GM12878 (cell line): ENCODE data around the gene WDR72. TPM values are rescaled to one million over a fixed set of nuclear protein-coding genes. Genes with fewer than 3 reads are reported as not detected.

Source experiments
- ATAC-seq: fragments of 200-7000 bp; cut with Tn5 transposase; 3 replicates; pipeline ENCODE4 v1.9.1; 2020; ENCODE audit warnings: mild to moderate bottlenecking, moderate library complexity
- BruUV-seq: library from RNA; stranded (reverse); fragments of 400-500 nt; replicated peaks from 2 replicates; lab custom pipeline; 2021; lab: Mats Ljungman, UMichigan
- CTCF ChIA-PET: fragments of 300-600 bp; sonication (Branson Sonifier 250); formaldehyde crosslinking; extraction: SDS; loops from one replicate; lab custom pipeline; 2021; ENCODE audit warnings: inconsistent platforms; lab: Yijun Ruan, JAX
- POLR2A ChIA-PET: fragments of 350-600 bp; formaldehyde crosslinking; extraction: SDS; loops from one replicate; lab custom pipeline; 2021; ENCODE audit warnings: inconsistent platforms; lab: Charles Lee
- RAD21 ChIA-PET: fragments of 300-600 bp; sonication (Branson Sonifier 250); formaldehyde crosslinking; loops from one replicate; lab custom pipeline; 2023; ENCODE audit warnings: antibody characterized with exemption; ENCODE audit not compliant: unreplicated experiment; lab: Charles Lee
- SMC1A ChIA-PET: fragments of 300-600 bp; sonication (Branson Sonifier 250); formaldehyde crosslinking; loops from one replicate; lab custom pipeline; 2023; ENCODE audit not compliant: unreplicated experiment, uncharacterized antibody; lab: Charles Lee
- DNase-seq: peaks from one replicate; pipeline ENCODE4 v3.0.0-alpha.2; 2011; ENCODE audit warnings: low read depth, low spot score
- FAIRE-seq: peaks from 3 replicates; lab custom pipeline; 2011; peaks lifted over from hg19 to GRCh38; lab: Jason Lieb, UNC
- H2AFZ ChIP-seq: 2 replicates; pipeline ENCODE4 v1.6.0; 2011; ENCODE audit warnings: low read depth, low read length, control low read depth; ENCODE audit not compliant: control insufficient read depth
- H3K27ac ChIP-seq: 2 replicates; pipeline ENCODE4 v1.5.1; 2011; ENCODE audit warnings: control low read depth; ENCODE audit not compliant: control insufficient read depth, insufficient read depth
- H3K27me3 ChIP-seq, 2 experiments: replicated peaks in 1 of 2; 2 replicates each; pipeline versions ENCODE4 v1.6.0 to v1.6.1; 2011; ENCODE audit warnings: low read length in 1 of 2; ENCODE audit not compliant: control insufficient read depth in 2 of 2, insufficient read depth in 2 of 2
- H3K36me3 ChIP-seq, 2 experiments: 2 replicates each; pipeline ENCODE4 v1.5.1; 2011; ENCODE audit warnings: low read length in 1 of 2; ENCODE audit not compliant: control insufficient read depth in 2 of 2, insufficient read depth in 2 of 2
- H3K4me1 ChIP-seq: 2 replicates; pipeline ENCODE4 v1.6.1; 2011; ENCODE audit warnings: mild to moderate bottlenecking, low read length, moderate library complexity, mixed read lengths; ENCODE audit not compliant: control insufficient read depth, insufficient read depth
- H3K4me2 ChIP-seq: 2 replicates; pipeline ENCODE4 v1.6.0; 2011; ENCODE audit warnings: control low read depth; ENCODE audit not compliant: control insufficient read depth, insufficient read depth
- H3K4me3 ChIP-seq: fragments of 200-600 bp; sonication (generic); 2 replicates; pipeline ENCODE4 v1.5.1; 2016
- H3K79me2 ChIP-seq: 2 replicates; pipeline ENCODE4 v1.6.0; 2011; ENCODE audit warnings: low read length; ENCODE audit not compliant: control insufficient read depth, insufficient read depth
- H3K9ac ChIP-seq: 2 replicates; pipeline ENCODE4 v1.8.0; 2011; ENCODE audit warnings: low read length, control low read depth, mixed read lengths; ENCODE audit not compliant: control insufficient read depth, insufficient read depth
- H3K9me3 ChIP-seq: replicated peaks from 3 replicates; pipeline ENCODE4 v1.5.1; 2011; ENCODE audit warnings: mild to moderate bottlenecking, low read length; ENCODE audit not compliant: control insufficient read depth, insufficient read depth
- H4K20me1 ChIP-seq: 2 replicates; pipeline ENCODE4 v1.6.0; 2011; ENCODE audit not compliant: control insufficient read depth, insufficient read depth
- BMI1 ChIP-seq: fragments of 450-650 bp; IDR thresholded peaks from 2 replicates; pipeline ENCODE4 v1.6.1; 2016; ENCODE audit warnings: mild to moderate bottlenecking, moderate library complexity, borderline replicate concordance
- FOXM1 ChIP-seq: IDR thresholded peaks from 2 replicates; pipeline ENCODE4 v1.6.1; 2012; ENCODE audit warnings: low read depth, mild to moderate bottlenecking, inconsistent platforms, low read length, moderate library complexity
- NFIC ChIP-seq: IDR thresholded peaks from 2 replicates; pipeline ENCODE4 v1.6.1; 2012; ENCODE audit warnings: low read depth, mild to moderate bottlenecking, inconsistent platforms, low read length, moderate library complexity
- POU2F2 ChIP-seq: IDR thresholded peaks from 3 replicates; pipeline ENCODE4 v1.6.1; 2011; ENCODE audit warnings: low read depth, mild to moderate bottlenecking, low read length, borderline replicate concordance
- RAD21 ChIP-seq: IDR thresholded peaks from 2 replicates; pipeline ENCODE4 v1.6.1; 2011; ENCODE audit warnings: mild to moderate bottlenecking, low read depth, low read length, moderate library complexity; ENCODE audit not compliant: insufficient read depth
- SPI1 ChIP-seq: IDR thresholded peaks from 2 replicates; pipeline ENCODE4 v1.6.1; 2011; ENCODE audit warnings: low read depth, mild to moderate bottlenecking, low read length, moderate library complexity, borderline replicate concordance; ENCODE audit not compliant: insufficient read depth
- TCF12 ChIP-seq: IDR thresholded peaks from 2 replicates; pipeline ENCODE4 v1.6.1; 2011; ENCODE audit warnings: low read depth, mild to moderate bottlenecking, low read length
- ZNF217 ChIP-seq: fragments of 450-650 bp; IDR thresholded peaks from 2 replicates; pipeline ENCODE4 v1.6.1; 2017; ENCODE audit warnings: antibody characterized with exemption, mild to moderate bottlenecking
- ZNF384 ChIP-seq: IDR thresholded peaks from 2 replicates; pipeline ENCODE4 v1.6.1; 2012; ENCODE audit warnings: low read depth, mild to moderate bottlenecking, low read length, improper control_type of control experiment, borderline replicate concordance
- ZNF622 ChIP-seq: fragments of 450-650 bp; IDR thresholded peaks from 2 replicates; pipeline ENCODE4 v1.6.1; 2017; ENCODE audit warnings: mild to moderate bottlenecking, inconsistent platforms
- WGBS: methylation state at CpG from one replicate; pipeline ENCODE4 v1.1.6; 2016; ENCODE audit warnings: low lambda C conversion rate; ENCODE audit not compliant: insufficient replicate concordance, insufficient coverage; ENCODE audit errors: missing lambda C conversion rate; 5-methylcytosine and 5-hydroxymethylcytosine counted together
- in situ Hi-C: fragments of 300-500 bp; cut with MboI; formaldehyde crosslinking; loops from 9 replicates; pipeline ENCODE4 v1.14.3; 2018; ENCODE audit warnings: mixed read lengths
- intact Hi-C: fragments of 100-400 bp; cut with micrococcal nuclease; formaldehyde crosslinking; loops from one replicate; pipeline ENCODE4 v1.14.2; 2022; ENCODE audit not compliant: unreplicated experiment
- polyA plus RNA-seq, 11 experiments: library from polyadenylated mRNA; depleted of rRNA in 4 of 11; unstranded in 6 of 11; stranded (reverse) in 5 of 11; fragments of >200 nt; fragmentation: Nextera tagmentation in 4 of 11; fragmentation: Illumina TruSeq in 1 of 11; extraction: Ambion mirVana in 4 of 11; extraction: Trizol in 1 of 11; gene quantifications; 1 replicate in 1 of 11; 2 replicates in 10 of 11; pipeline versions ENCODE4 v1.2.1 to v1.2.3, GENCODE V29; 2011 to 2016; ENCODE audit warnings: inconsistent platforms in 2 of 11, missing spikeins in 2 of 11, low read depth in 1 of 11
- total RNA-seq, 4 experiments: library from RNA; depleted of rRNA in 3 of 4; stranded (reverse); fragments of >200 nt in 3 of 4; fragmentation: Illumina TruSeq in 1 of 4; extraction: Trizol in 1 of 4; gene quantifications; 2 replicates each; pipeline versions ENCODE4 v1.2.1 to v1.2.3, GENCODE V29; 2013 to 2021
- TF ChIP-seq, protein P1 (sequence below): fragments of 450-650 bp; IDR thresholded peaks from 2 replicates; pipeline ENCODE4 v1.6.1; 2016; ENCODE audit warnings: mild to moderate bottlenecking, moderate library complexity, borderline replicate concordance
- TF ChIP-seq, protein P2 (sequence below): IDR thresholded peaks from 2 replicates; pipeline ENCODE4 v1.6.1; 2012; ENCODE audit warnings: low read depth, low read length, improper control_type of control experiment
- TF ChIP-seq, protein P3 (sequence below): IDR thresholded peaks from 2 replicates; pipeline ENCODE4 v1.6.1; 2012; ENCODE audit warnings: low read depth, low read length, improper control_type of control experiment

WDR72 gene
- total and polyA plus RNA-seq, 10 of the 15 experiments (the other 5 are each of a cell fraction or from before 2014, with no cell fraction given) = 0.03 TPM; not detected in 9

DNA sequence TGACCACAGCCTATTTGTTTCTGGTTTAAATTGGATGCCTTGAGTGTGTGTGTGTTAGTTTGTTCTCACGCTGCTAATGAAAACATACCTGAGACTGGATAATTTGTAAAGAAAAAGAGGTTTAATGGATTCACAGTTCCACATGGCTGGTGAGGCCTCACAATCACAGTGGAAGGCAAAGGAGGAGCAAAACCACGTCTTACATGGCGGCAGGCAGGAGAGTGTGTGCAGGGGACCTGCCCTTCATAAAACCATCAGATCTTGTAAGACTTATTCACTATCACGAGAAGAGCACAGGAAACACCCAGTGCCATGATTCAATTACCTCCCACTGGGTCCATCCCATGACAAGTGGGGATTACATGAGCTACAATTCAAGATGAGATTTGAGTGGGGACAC, 260.5 kb downstream of the WDR72 start:
- ChIA-PET RAD21 (no interaction called here), SMC1A (no interaction called here), POLR2A (no interaction called here)
- ATAC-seq (no peak), FAIRE-seq (no peak)
- intact Hi-C loops (no loop called here), in situ Hi-C loops (no loop called here)
- H3K27me3 ChIP-seq = no peaks in the 10 kb centered on the region
- BruUV-seq = no TSS peak
- H3K9ac ChIP-seq = no peak overlapping the region
- no peak overlapping the region for H3K4me2 ChIP-seq
- no peak overlapping the region for H3K27ac ChIP-seq
- H2AFZ ChIP-seq = no peak overlapping the region
- H3K9me3 ChIP-seq = no peaks in the 10 kb centered on the region
- no peaks in the 10 kb centered on the region for H3K36me3 ChIP-seq
- H4K20me1 ChIP-seq = no peaks in the 10 kb centered on the region
- 16% methylated on average over 4 of the region's 4 CpGs for WGBS
- H3K4me3 ChIP-seq = no peak overlapping the region
- H3K4me1 ChIP-seq = no peaks in the 10 kb centered on the region
- TF ChIP-seq ZNF217 (no peak), TCF12 (no peak), RAD21 (no peak)
- TF ChIP-seq, protein P1, sequence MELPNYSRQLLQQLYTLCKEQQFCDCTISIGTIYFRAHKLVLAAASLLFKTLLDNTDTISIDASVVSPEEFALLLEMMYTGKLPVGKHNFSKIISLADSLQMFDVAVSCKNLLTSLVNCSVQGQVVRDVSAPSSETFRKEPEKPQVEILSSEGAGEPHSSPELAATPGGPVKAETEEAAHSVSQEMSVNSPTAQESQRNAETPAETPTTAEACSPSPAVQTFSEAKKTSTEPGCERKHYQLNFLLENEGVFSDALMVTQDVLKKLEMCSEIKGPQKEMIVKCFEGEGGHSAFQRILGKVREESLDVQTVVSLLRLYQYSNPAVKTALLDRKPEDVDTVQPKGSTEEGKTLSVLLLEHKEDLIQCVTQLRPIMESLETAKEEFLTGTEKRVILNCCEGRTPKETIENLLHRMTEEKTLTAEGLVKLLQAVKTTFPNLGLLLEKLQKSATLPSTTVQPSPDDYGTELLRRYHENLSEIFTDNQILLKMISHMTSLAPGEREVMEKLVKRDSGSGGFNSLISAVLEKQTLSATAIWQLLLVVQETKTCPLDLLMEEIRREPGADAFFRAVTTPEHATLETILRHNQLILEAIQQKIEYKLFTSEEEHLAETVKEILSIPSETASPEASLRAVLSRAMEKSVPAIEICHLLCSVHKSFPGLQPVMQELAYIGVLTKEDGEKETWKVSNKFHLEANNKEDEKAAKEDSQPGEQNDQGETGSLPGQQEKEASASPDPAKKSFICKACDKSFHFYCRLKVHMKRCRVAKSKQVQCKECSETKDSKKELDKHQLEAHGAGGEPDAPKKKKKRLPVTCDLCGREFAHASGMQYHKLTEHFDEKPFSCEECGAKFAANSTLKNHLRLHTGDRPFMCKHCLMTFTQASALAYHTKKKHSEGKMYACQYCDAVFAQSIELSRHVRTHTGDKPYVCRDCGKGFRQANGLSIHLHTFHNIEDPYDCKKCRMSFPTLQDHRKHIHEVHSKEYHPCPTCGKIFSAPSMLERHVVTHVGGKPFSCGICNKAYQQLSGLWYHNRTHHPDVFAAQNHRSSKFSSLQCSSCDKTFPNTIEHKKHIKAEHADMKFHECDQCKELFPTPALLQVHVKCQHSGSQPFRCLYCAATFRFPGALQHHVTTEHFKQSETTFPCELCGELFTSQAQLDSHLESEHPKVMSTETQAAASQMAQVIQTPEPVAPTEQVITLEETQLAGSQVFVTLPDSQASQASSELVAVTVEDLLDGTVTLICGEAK = no peak
- TF ChIP-seq, all 136 proteins: peak for 0
- no peak for DNase-seq
- CTCF ChIA-PET = no interaction called here
- H3K79me2 ChIP-seq = no peaks in the 10 kb centered on the region

DNA sequence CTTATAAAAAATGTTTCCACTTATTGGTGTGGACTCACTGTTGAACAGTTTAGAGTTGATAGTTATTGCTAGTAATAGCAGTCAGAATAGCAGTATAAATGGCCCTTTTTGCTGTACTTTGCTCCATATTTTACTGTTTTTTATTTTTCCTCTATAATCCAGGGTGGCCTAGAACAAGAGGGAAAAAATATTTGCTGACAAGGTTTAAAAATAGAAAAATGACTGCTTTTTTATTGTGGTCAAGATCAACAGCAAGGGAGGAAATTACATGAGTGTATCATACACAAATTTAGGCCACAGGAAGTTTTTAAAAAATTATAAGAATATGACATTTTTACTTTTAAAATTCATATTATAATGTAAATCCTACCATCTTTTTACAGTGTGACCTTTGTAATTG, 269.1 kb downstream of the WDR72 start:
- FAIRE-seq = no peak
- SMC1A ChIA-PET = no interaction called here
- CTCF ChIA-PET = no interaction called here
- POLR2A ChIA-PET = no interaction called here
- DNase-seq = no peak
- no peaks in the 10 kb centered on the region for H3K27me3 ChIP-seq
- H3K27ac ChIP-seq = no peak overlapping the region
- RAD21 ChIA-PET = no interaction called here
- in situ Hi-C loops = no loop called here
- no peak for ATAC-seq
- H3K4me3 ChIP-seq = no peak overlapping the region
- no peaks in the 10 kb centered on the region for H3K36me3 ChIP-seq
- H3K9ac ChIP-seq = no peak overlapping the region
- H4K20me1 ChIP-seq = no peaks in the 10 kb centered on the region
- intact Hi-C loops = no loop called here
- no TSS peak for BruUV-seq
- H3K79me2 ChIP-seq = no peaks in the 10 kb centered on the region
- no peak overlapping the region for H3K4me2 ChIP-seq
- H2AFZ ChIP-seq = no peak overlapping the region
- H3K4me1 ChIP-seq = no peaks in the 10 kb centered on the region
- H3K9me3 ChIP-seq = no peaks in the 10 kb centered on the region
- no peak for TF ChIP-seq ZNF622
- no peak for TF ChIP-seq BMI1
- TF ChIP-seq, protein P2, sequence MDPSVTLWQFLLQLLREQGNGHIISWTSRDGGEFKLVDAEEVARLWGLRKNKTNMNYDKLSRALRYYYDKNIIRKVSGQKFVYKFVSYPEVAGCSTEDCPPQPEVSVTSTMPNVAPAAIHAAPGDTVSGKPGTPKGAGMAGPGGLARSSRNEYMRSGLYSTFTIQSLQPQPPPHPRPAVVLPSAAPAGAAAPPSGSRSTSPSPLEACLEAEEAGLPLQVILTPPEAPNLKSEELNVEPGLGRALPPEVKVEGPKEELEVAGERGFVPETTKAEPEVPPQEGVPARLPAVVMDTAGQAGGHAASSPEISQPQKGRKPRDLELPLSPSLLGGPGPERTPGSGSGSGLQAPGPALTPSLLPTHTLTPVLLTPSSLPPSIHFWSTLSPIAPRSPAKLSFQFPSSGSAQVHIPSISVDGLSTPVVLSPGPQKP = no peak
- TF ChIP-seq NFIC = no peak
- no peak for TF ChIP-seq POU2F2
- TF ChIP-seq, protein P3, sequence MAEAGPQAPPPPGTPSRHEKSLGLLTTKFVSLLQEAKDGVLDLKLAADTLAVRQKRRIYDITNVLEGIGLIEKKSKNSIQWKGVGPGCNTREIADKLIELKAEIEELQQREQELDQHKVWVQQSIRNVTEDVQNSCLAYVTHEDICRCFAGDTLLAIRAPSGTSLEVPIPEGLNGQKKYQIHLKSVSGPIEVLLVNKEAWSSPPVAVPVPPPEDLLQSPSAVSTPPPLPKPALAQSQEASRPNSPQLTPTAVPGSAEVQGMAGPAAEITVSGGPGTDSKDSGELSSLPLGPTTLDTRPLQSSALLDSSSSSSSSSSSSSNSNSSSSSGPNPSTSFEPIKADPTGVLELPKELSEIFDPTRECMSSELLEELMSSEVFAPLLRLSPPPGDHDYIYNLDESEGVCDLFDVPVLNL = no peak
- no peak for TF ChIP-seq TCF12
- TF ChIP-seq ZNF384 = no peak
- no peak for TF ChIP-seq SPI1
- TF ChIP-seq FOXM1 = no peak
